Choroid plexus epithelial cell (primary cell): ENCODE measurements around the gene PRR23E.

Source experiments
- DNase-seq: peaks from one replicate; pipeline ENCODE4 v3.0.0-alpha.2; 2010; ENCODE audit warnings: low read depth
- H3K4me3 ChIP-seq: 2 replicates; pipeline ENCODE4 v1.5.1; 2011; ENCODE audit warnings: low read depth, mild to moderate bottlenecking, control low read depth, low read length, moderate library complexity
- CTCF ChIP-seq: conservative IDR thresholded peaks from 2 replicates; pipeline ENCODE4 v1.5.1; 2011; ENCODE audit warnings: low read depth, mild to moderate bottlenecking, control low read depth, inconsistent platforms, low read length, moderate library complexity

PRR23E gene

GRCh38 chr3:127150513-127151250 lies 42.2 kb upstream of the PRR23E start:
- H3K4me3 ChIP-seq, result no peak overlapping the region
- no peak for DNase-seq
- TF ChIP-seq CTCF, result no peak

- no peak overlapping the region for H3K4me3 ChIP-seq
- DNase-seq, result no peak
- TF ChIP-seq CTCF, result no peak
Observed at GRCh38 chr3:127151251-127151564, 41.7 kb upstream of the PRR23E start.

GRCh38 chr3:127151992-127152650 lies 40.8 kb upstream of the PRR23E start:
- no peak for TF ChIP-seq CTCF
- H3K4me3 ChIP-seq, result no peak overlapping the region
- DNase-seq, result no peak

GRCh38 chr3:127152684-127153505 lies 40.0 kb upstream of the PRR23E start:
- H3K4me3 ChIP-seq, result no peak overlapping the region
- TF ChIP-seq CTCF, result no peak
- DNase-seq, result no peak

GRCh38 chr3:127153506-127153815 lies 39.5 kb upstream of the PRR23E start:
- no peak overlapping the region for H3K4me3 ChIP-seq
- no peak for TF ChIP-seq CTCF
- DNase-seq, result no peak

GRCh38 chr3:127156338-127157050 lies 36.4 kb upstream of the PRR23E start:
- TF ChIP-seq CTCF, result no peak
- H3K4me3 ChIP-seq, result no peak overlapping the region
- no peak for DNase-seq
